HepG2 (cell line): Measurements from ENCODE around the gene CDK15. TPM values are rescaled to one million over a fixed set of nuclear protein-coding genes. Genes with fewer than 3 reads are reported as not detected.

ENCODE experiments used
- ISL2 ChIP-seq: sonication (generic); formaldehyde crosslinking; IDR thresholded peaks from 2 replicates; pipeline ENCODE4 v1.5.0; 2020; ENCODE audit warnings: missing genetic modification reagents
- KLF15 ChIP-seq: sonication (generic); formaldehyde crosslinking; IDR thresholded peaks from 2 replicates; pipeline ENCODE4 v1.8.1; 2023; ENCODE audit warnings: borderline replicate concordance, mild to moderate bottlenecking, inconsistent platforms, missing genetic modification reagents, mixed read lengths
- PRMT3 ChIP-seq: sonication (generic); formaldehyde crosslinking; IDR thresholded peaks from 2 replicates; pipeline ENCODE4 v1.8.1; 2022; ENCODE audit warnings: low read depth, mild to moderate bottlenecking, moderate library complexity, missing genetic modification reagents, borderline replicate concordance
- SKI ChIP-seq: fragments of 450-650 bp; IDR thresholded peaks from one replicate; pipeline ENCODE4 v1.6.1; 2018; ENCODE audit warnings: mild to moderate bottlenecking; ENCODE audit not compliant: partially characterized antibody
- TARDBP ChIP-seq: sonication (generic); formaldehyde crosslinking; IDR thresholded peaks from 2 replicates; pipeline ENCODE4 v1.8.0; 2022; ENCODE audit warnings: mild to moderate bottlenecking, missing genetic modification reagents
- XBP1 ChIP-seq: sonication (generic); formaldehyde crosslinking; IDR thresholded peaks from 2 replicates; pipeline ENCODE4 v1.5.0; 2020; ENCODE audit warnings: missing genetic modification reagents
- ZC3H13 ChIP-seq: sonication (generic); formaldehyde crosslinking; IDR thresholded peaks from 2 replicates; pipeline ENCODE4 v1.8.1; 2023; ENCODE audit warnings: mild to moderate bottlenecking, missing genetic modification reagents, moderate library complexity
- ZNF20 ChIP-seq: sonication (generic); formaldehyde crosslinking; IDR thresholded peaks from 2 replicates; pipeline ENCODE4 v1.4.0; 2020; ENCODE audit warnings: mild to moderate bottlenecking, moderate library complexity, missing genetic modification reagents
- ZNF841 ChIP-seq: sonication (generic); formaldehyde crosslinking; IDR thresholded peaks from 2 replicates; pipeline ENCODE4 v1.8.1; 2023; ENCODE audit warnings: missing genetic modification reagents, borderline replicate concordance
- polyA plus RNA-seq, 8 experiments: library from polyadenylated mRNA; depleted of rRNA in 3 of 8; stranded (reverse) in 7 of 8; unstranded in 1 of 8; fragments of >200 nt; fragmentation: Illumina TruSeq in 4 of 8; extraction: Trizol in 4 of 8; gene quantifications; 2 replicates each; pipeline versions ENCODE4 v1.2.1 to v1.2.3, GENCODE V29; 2011 to 2016; ENCODE audit warnings: low read depth in 4 of 8, missing spikeins in 1 of 8, mixed read lengths in 1 of 8; ENCODE audit not compliant: insufficient read depth in 1 of 8
- total RNA-seq, 5 experiments: library from RNA; depleted of rRNA; stranded (reverse); fragments of >200 nt; fragmentation: Illumina TruSeq; extraction: Trizol; gene quantifications; 2 replicates each; pipeline ENCODE4 v1.2.3, GENCODE V29; 2016; ENCODE audit warnings: low read depth in 1 of 5
- TF ChIP-seq, protein P1 (sequence below): sonication (generic); formaldehyde crosslinking; IDR thresholded peaks from 2 replicates; pipeline ENCODE4 v1.4.0; 2020; ENCODE audit warnings: mild to moderate bottlenecking, missing genetic modification reagents
- TF ChIP-seq, protein P2 (sequence below): sonication (generic); formaldehyde crosslinking; IDR thresholded peaks from one replicate; pipeline ENCODE4 v1.5.1; 2020; ENCODE audit warnings: mild to moderate bottlenecking, missing genetic modification reagents; ENCODE audit errors: not compliant biosample characterization

The CDK15 gene
- total and polyA plus RNA-seq, 2 of the 13 experiments (the other 11 are each of a cell fraction or from before 2014, with no cell fraction given) = not detected

- TF ChIP-seq ISL2 (peak; percentile 66), PRMT3 (CRISPR knock-in tag) (no peak), XBP1 (CRISPR knock-in tag) (no peak), SKI (no peak), KLF15 (peak; percentile 92; the same call in 1 of the 2 replicates), ZNF20 (no peak), TARDBP (CRISPR knock-in tag) (peak; percentile 93), ZNF841 (CRISPR knock-in tag) (no peak), ZC3H13 (CRISPR knock-in tag) (peak; percentile 26; the same call in 1 of the 2 replicates)
- TF ChIP-seq, protein P1, sequence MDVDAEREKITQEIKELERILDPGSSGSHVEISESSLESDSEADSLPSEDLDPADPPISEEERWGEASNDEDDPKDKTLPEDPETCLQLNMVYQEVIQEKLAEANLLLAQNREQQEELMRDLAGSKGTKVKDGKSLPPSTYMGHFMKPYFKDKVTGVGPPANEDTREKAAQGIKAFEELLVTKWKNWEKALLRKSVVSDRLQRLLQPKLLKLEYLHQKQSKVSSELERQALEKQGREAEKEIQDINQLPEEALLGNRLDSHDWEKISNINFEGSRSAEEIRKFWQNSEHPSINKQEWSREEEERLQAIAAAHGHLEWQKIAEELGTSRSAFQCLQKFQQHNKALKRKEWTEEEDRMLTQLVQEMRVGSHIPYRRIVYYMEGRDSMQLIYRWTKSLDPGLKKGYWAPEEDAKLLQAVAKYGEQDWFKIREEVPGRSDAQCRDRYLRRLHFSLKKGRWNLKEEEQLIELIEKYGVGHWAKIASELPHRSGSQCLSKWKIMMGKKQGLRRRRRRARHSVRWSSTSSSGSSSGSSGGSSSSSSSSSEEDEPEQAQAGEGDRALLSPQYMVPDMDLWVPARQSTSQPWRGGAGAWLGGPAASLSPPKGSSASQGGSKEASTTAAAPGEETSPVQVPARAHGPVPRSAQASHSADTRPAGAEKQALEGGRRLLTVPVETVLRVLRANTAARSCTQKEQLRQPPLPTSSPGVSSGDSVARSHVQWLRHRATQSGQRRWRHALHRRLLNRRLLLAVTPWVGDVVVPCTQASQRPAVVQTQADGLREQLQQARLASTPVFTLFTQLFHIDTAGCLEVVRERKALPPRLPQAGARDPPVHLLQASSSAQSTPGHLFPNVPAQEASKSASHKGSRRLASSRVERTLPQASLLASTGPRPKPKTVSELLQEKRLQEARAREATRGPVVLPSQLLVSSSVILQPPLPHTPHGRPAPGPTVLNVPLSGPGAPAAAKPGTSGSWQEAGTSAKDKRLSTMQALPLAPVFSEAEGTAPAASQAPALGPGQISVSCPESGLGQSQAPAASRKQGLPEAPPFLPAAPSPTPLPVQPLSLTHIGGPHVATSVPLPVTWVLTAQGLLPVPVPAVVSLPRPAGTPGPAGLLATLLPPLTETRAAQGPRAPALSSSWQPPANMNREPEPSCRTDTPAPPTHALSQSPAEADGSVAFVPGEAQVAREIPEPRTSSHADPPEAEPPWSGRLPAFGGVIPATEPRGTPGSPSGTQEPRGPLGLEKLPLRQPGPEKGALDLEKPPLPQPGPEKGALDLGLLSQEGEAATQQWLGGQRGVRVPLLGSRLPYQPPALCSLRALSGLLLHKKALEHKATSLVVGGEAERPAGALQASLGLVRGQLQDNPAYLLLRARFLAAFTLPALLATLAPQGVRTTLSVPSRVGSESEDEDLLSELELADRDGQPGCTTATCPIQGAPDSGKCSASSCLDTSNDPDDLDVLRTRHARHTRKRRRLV (CRISPR knock-in tag) = peak; percentile 22; the same call in 1 of the 2 replicates
- TF ChIP-seq, protein P2, sequence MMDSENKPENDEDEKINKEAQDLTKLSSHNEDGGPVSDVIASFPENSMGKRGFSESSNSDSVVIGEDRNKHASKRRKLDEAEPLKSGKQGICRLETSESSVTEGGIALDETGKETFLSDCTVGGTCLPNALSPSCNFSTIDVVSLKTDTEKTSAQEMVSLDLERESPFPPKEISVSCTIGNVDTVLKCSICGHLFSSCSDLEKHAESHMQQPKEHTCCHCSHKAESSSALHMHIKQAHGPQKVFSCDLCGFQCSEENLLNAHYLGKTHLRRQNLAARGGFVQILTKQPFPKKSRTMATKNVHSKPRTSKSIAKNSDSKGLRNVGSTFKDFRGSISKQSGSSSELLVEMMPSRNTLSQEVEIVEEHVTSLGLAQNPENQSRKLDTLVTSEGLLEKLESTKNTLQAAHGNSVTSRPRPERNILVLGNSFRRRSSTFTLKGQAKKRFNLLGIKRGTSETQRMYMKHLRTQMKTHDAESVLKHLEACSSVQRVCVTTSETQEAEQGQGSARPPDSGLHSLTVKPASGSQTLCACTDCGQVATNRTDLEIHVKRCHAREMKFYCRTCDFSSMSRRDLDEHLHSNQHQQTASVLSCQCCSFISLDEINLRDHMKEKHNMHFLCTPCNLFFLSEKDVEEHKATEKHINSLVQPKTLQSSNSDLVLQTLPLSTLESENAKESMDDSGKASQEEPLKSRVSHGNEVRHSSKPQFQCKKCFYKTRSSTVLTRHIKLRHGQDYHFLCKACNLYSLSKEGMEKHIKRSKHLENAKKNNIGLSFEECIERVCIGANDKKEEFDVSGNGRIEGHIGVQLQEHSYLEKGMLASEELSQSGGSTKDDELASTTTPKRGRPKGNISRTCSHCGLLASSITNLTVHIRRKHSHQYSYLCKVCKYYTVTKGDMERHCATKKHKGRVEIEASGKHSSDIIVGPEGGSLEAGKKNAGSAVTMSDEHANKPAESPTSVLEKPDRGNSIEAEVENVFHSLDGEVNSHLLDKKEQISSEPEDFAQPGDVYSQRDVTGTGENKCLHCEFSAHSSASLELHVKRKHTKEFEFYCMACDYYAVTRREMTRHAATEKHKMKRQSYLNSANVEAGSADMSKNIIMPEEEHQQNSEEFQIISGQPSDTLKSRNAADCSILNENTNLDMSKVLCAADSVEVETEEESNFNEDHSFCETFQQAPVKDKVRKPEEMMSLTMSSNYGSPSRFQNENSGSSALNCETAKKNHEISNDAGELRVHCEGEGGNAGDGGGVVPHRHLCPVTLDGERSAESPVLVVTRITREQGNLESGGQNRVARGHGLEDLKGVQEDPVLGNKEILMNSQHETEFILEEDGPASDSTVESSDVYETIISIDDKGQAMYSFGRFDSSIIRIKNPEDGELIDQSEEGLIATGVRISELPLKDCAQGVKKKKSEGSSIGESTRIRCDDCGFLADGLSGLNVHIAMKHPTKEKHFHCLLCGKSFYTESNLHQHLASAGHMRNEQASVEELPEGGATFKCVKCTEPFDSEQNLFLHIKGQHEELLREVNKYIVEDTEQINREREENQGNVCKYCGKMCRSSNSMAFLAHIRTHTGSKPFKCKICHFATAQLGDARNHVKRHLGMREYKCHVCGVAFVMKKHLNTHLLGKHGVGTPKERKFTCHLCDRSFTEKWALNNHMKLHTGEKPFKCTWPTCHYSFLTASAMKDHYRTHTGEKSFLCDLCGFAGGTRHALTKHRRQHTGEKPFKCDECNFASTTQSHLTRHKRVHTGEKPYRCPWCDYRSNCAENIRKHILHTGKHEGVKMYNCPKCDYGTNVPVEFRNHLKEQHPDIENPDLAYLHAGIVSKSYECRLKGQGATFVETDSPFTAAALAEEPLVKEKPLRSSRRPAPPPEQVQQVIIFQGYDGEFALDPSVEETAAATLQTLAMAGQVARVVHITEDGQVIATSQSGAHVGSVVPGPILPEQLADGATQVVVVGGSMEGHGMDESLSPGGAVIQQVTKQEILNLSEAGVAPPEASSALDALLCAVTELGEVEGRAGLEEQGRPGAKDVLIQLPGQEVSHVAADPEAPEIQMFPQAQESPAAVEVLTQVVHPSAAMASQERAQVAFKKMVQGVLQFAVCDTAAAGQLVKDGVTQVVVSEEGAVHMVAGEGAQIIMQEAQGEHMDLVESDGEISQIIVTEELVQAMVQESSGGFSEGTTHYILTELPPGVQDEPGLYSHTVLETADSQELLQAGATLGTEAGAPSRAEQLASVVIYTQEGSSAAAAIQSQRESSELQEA (CRISPR knock-in tag) = no peak
These were observed 25.5 kb upstream of the CDK15 start, which contains the start of gene ALS2 (continued) for GRCh38 chr2:201780674-201781493.
